Tibial artery (tissue), 4 donors: ENCODE data around the gene POLD2.

Experiments
- DNase-seq, 2 donors: peaks; one replicate each; pipeline ENCODE4 v3.0.0-alpha.2; 2019
- H3K27ac ChIP-seq, 2 donors: fragments of 200-600 bp; sonication (generic) in 1 of 2; 1 replicate in 1 of 2; 2 replicates in 1 of 2; pipeline ENCODE4 v1.5.1; 2018 to 2019; ENCODE audit warnings: mild to moderate bottlenecking in 1 of 2
- H3K27me3 ChIP-seq, 2 donors: fragments of 200-600 bp; sonication (generic) in 1 of 2; one replicate each; pipeline versions ENCODE4 v1.5.1 to v1.6.0; 2016 to 2019
- H3K36me3 ChIP-seq, 3 donors: fragments of 200-600 bp; sonication (generic) in 2 of 3; one replicate each; pipeline ENCODE4 v1.5.1; 2016 to 2019; ENCODE audit warnings: mild to moderate bottlenecking in 2 of 3
- H3K4me1 ChIP-seq, 4 donors: fragments of 200-600 bp; sonication (generic) in 2 of 4; 1 replicate in 3 of 4; 2 replicates in 1 of 4; pipeline ENCODE4 v1.5.1; 2016 to 2019
- H3K4me3 ChIP-seq, 2 donors: fragments of 200-600 bp; sonication (generic) in 1 of 2; 1 replicate in 1 of 2; 2 replicates in 1 of 2; pipeline ENCODE4 v1.5.1; 2018 to 2019; ENCODE audit warnings: mild to moderate bottlenecking in 2 of 2
- H3K9me3 ChIP-seq, 3 donors: fragments of 200-600 bp; sonication (generic) in 1 of 3; one replicate each; pipeline ENCODE4 v1.5.1; 2016 to 2019
- CTCF ChIP-seq, 2 experiments: fragments of 200-600 bp in 1 of 2; fragments of 450-650 bp in 1 of 2; IDR thresholded peaks; one replicate each; pipeline ENCODE4 v1.5.1; 2017 to 2019; ENCODE audit warnings: antibody characterized with exemption in 2 of 2, mild to moderate bottlenecking in 1 of 2, moderate library complexity in 1 of 2
- intact Hi-C: fragments of 100-400 bp; cut with DNase I; formaldehyde crosslinking; loops from one replicate; pipeline ENCODE4 v1.15.0; 2023; ENCODE audit warnings: low total_unique reads

Gene POLD2

GRCh38 chr7:44153948-44154335 is 30.6 kb upstream of the POLD2 start:
- H3K4me1 ChIP-seq = no peaks in the 10 kb centered on the region
- no peak overlapping the region for H3K4me3 ChIP-seq
- intact Hi-C loops = no loop called here
- no peaks in the 10 kb centered on the region for H3K9me3 ChIP-seq
- no peak for TF ChIP-seq CTCF (IDR thresholded peaks at IDR 0.05)
- H3K27ac ChIP-seq = no peak overlapping the region
- no peaks in the 10 kb centered on the region for H3K27me3 ChIP-seq
- DNase-seq = peak in 1 of 2 donors; percentile 34
- no peaks in the 10 kb centered on the region for H3K36me3 ChIP-seq

GRCh38 chr7:44152971-44153947 is 29.9 kb upstream of the POLD2 start:
- Histone ChIP-seq H3K27ac (no peak overlapping the region), H3K9me3 (no peaks in the 10 kb centered on the region), H3K4me3 (no peak overlapping the region), H3K27me3 (no peaks in the 10 kb centered on the region), H3K36me3 (no peaks in the 10 kb centered on the region), H3K4me1 (no peaks in the 10 kb centered on the region)
- peak in 1 of 2 donors; percentile 54 for DNase-seq
- intact Hi-C loops = no loop called here
- TF ChIP-seq CTCF (IDR thresholded peaks at IDR 0.05) = no peak

DNA sequence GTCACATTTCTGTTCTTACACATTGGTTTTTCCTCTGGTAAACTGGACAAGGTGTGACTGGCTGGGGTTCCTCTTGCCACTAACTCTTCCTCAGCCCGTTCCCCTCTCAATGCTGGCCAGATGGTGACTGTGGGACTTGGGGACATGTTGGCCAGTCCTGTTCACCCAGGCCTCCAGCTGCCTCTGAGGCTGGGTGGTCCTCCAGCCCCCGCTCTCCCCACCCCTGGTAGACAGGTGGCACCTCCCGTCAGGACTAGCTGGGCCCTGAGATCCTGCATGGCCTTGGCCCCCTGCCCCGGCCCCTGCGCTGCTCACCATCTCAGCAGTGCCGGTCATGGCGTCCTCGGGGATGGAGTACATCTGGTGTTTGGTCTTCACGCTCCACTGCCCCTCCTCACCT is 28.6 kb upstream of the POLD2 start:
- Histone ChIP-seq H3K27ac (no peak overlapping the region), H3K27me3 (no peaks in the 10 kb centered on the region), H3K9me3 (no peaks in the 10 kb centered on the region), H3K36me3 (no peaks in the 10 kb centered on the region), H3K4me3 (no peak overlapping the region), H3K4me1 (no peaks in the 10 kb centered on the region)
- TF ChIP-seq CTCF (IDR thresholded peaks at IDR 0.05) = no peak
- peak in 1 of 2 donors; percentile 43 for DNase-seq
- intact Hi-C loops = no loop called here

GRCh38 chr7:44150966-44151941 is 27.9 kb upstream of the POLD2 start:
- peak in 1 of 2 donors; percentile 48 for DNase-seq
- intact Hi-C loops = no loop called here

More at GRCh38 chr7:44150966-44151941, 27.9 kb upstream of the POLD2 start:
- TF ChIP-seq CTCF (IDR thresholded peaks at IDR 0.05) = no peak
- Histone ChIP-seq H3K27ac (no peak overlapping the region), H3K4me3 (no peak overlapping the region), H3K4me1 (peaks cover 0 to 4% (median 2%) of the 10 kb centered on the region in 4 donors), H3K27me3 (no peaks in the 10 kb centered on the region), H3K9me3 (no peaks in the 10 kb centered on the region), H3K36me3 (no peaks in the 10 kb centered on the region)
